SK-N-SH (cell line): ENCODE results near the gene CNTN2.

Experiments used
- CTCF ChIP-seq: fragments of 200-600 bp; sonication (generic); IDR thresholded peaks from 2 replicates; pipeline ENCODE4 v1.6.1; 2017; ENCODE audit warnings: antibody characterized with exemption, mild to moderate bottlenecking, moderate library complexity
- EP300 ChIP-seq, 2 experiments: IDR thresholded peaks; 2 replicates each; pipeline versions ENCODE4 v1.4.0 to v1.6.1; 2012; ENCODE audit warnings: borderline replicate concordance in 1 of 2, low read depth in 1 of 2, low read length in 1 of 2
- EZH2phosphoT487 ChIP-seq: fragments of 200-600 bp; sonication (generic); IDR thresholded peaks from 2 replicates; pipeline ENCODE4 v1.6.1; 2017; ENCODE audit warnings: low read depth, mixed run types, mild to moderate bottlenecking, antibody characterized with exemption, moderate library complexity, borderline replicate concordance
- MXI1 ChIP-seq: IDR thresholded peaks from 2 replicates; pipeline ENCODE4 v1.6.1; 2012; ENCODE audit warnings: mild to moderate bottlenecking, low read depth, low read length, improper control_type of control experiment
- NFIC ChIP-seq: IDR thresholded peaks from 2 replicates; pipeline ENCODE4 v1.4.0; 2012; ENCODE audit warnings: borderline replicate concordance
- NRF1 ChIP-seq: IDR thresholded peaks from 2 replicates; pipeline ENCODE4 v1.6.1; 2012; ENCODE audit warnings: low read depth, mild to moderate bottlenecking, low read length
- RFX5 ChIP-seq: IDR thresholded peaks from 2 replicates; pipeline ENCODE4 v1.6.1; 2012; ENCODE audit warnings: mild to moderate bottlenecking, improper control_type of control experiment, low read length
- TAF1 ChIP-seq: IDR thresholded peaks from 2 replicates; pipeline ENCODE4 v1.6.1; 2012; ENCODE audit warnings: low read depth, mild to moderate bottlenecking, low read length, moderate library complexity, borderline replicate concordance

GRCh38 chr1:205008896-205009295 is 34.1 kb upstream of the CNTN2 start:
- TF ChIP-seq EP300 (IDR thresholded peaks at IDR 0.05; ENCODE audit: borderline replicate concordance in 1 of 2, low read depth in 1 of 2, low read length in 1 of 2) (no peak), EZH2phosphoT487 (no peak), CTCF (no peak), RFX5 (no peak), NRF1 (no peak), MXI1 (no peak), TAF1 (no peak), NFIC (no peak)
